Epithelial cell of esophagus (primary cell): Measurements from ENCODE around the gene C4orf33.
"Not testable (repeated sequence)": the region's sequence is repeated elsewhere in the genome, so short reads cannot be mapped to it uniquely, and the experiment has no call there.

ENCODE experiments used
- DNase-seq: peaks from one replicate; pipeline ENCODE4 v3.0.0; 2010; ENCODE audit warnings: low read depth
- H3K4me3 ChIP-seq: 2 replicates; pipeline ENCODE4 v1.5.1; 2011; ENCODE audit warnings: mild to moderate bottlenecking, low read length, control low read depth
- TF ChIP-seq, protein P1 (sequence below): IDR thresholded peaks from 2 replicates; pipeline ENCODE4 v1.5.1; 2011; ENCODE audit warnings: low read depth, mild to moderate bottlenecking, low read length, control low read depth, inconsistent platforms; ENCODE audit not compliant: insufficient read depth; ENCODE audit errors: missing control alignments

Gene C4orf33

GRCh38 chr4:129109965-129110824 is 14.2 kb downstream of the C4orf33 start:
- no peak for DNase-seq
- TF ChIP-seq, protein P1, sequence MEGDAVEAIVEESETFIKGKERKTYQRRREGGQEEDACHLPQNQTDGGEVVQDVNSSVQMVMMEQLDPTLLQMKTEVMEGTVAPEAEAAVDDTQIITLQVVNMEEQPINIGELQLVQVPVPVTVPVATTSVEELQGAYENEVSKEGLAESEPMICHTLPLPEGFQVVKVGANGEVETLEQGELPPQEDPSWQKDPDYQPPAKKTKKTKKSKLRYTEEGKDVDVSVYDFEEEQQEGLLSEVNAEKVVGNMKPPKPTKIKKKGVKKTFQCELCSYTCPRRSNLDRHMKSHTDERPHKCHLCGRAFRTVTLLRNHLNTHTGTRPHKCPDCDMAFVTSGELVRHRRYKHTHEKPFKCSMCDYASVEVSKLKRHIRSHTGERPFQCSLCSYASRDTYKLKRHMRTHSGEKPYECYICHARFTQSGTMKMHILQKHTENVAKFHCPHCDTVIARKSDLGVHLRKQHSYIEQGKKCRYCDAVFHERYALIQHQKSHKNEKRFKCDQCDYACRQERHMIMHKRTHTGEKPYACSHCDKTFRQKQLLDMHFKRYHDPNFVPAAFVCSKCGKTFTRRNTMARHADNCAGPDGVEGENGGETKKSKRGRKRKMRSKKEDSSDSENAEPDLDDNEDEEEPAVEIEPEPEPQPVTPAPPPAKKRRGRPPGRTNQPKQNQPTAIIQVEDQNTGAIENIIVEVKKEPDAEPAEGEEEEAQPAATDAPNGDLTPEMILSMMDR: no peak

DNA sequence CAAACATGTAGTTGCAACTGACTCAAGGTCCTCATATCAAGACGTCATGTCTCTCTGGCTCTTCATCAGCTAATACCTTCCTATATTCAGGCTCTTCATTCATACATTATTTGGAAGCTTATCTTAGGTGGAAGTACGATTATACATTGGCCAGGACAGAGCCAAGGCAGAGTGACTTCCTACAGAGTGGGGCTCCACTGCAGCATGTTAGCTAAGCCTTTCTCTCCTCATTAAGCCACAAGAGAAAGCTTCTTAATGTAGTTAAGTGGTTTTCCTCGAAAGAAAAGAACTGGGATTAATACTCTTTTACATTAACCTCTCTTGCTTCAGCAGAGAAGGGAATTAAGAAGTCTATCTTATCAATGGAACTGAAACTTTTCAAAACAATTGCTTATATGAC is 15.0 kb downstream of the C4orf33 start:
- TF ChIP-seq, protein P1: no peak
- no peak for DNase-seq
- no peak overlapping the region for H3K4me3 ChIP-seq

More at GRCh38 chr4:129109965-129110824, 14.2 kb downstream of the C4orf33 start:
- H3K4me3 ChIP-seq: no peak overlapping the region

DNA sequence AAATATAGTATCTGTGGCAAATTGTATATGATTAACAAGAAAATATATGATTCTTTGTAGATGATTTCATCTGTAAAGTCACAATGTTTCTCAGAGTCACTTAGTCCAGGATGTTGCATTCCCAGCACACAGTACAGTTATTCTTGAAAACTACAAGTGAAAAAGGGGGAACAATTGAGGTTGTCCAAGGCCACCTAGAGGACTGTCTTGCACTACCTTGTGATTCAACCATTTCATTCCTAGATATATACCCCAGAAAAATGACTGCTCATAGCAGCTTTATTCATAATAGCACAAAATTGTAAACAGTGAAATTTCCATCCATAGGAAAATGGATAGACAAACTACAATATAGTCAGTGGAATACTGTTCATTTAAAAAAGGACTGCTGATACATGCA is 16.0 kb downstream of the C4orf33 start:
- TF ChIP-seq, protein P1: no peak
- H3K4me3 ChIP-seq: no peak overlapping the region
- no peak for DNase-seq

DNA sequence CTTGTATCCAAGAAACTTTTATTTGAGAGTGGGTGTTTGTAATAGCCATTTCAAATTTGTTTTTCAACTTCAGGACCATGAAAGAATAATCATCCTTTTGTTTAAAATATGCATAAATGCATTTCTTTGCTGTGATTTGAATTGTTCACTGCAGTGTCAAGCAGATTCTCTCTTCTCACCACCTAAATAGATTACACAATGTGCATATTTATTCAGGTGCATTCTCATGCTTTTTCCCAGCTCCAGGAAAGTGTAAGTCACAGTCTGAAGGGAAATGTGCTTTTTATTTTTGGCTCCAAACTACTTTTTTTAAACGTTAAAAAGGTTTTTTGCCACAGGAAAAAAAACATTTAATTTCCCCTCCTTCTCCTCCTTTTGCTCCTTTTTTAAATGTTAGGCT is 17.5 kb downstream of the C4orf33 start:
- DNase-seq: no peak
- H3K4me3 ChIP-seq: no peak overlapping the region
- TF ChIP-seq, protein P1: no peak

GRCh38 chr4:129113919-129114318 is 18.0 kb downstream of the C4orf33 start:
- TF ChIP-seq, protein P1: no peak
- H3K4me3 ChIP-seq: no peak overlapping the region
- DNase-seq: no peak

DNA sequence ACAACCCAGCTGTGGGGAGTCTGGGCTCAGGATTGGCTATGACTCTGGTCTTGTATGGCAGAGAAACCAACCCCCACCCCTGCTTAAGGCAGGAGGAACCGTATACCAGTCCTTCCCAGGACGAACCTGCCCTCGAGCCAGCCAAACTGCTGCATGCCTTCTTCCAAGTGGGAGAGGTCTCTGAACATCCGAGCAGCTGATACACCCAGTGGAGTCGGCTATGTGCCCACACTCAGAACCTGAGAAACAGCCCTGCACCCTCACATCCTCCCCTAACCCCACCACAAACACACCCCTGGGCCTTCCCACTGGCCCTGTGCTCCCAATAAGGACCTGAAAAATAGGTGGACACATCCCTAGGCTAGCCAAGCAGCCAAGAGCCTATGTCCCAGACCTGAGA is 21.8 kb downstream of the C4orf33 start:
- DNase-seq: no peak
- TF ChIP-seq, protein P1: no peak
- H3K4me3 ChIP-seq: no peak overlapping the region

- DNase-seq, H3K4me3 ChIP-seq: not testable (repeated sequence)
Observed at GRCh38 chr4:129126614-129127013, 30.7 kb downstream of the C4orf33 start.
